ENCODE results near the gene FERMT2.
A peak's percentile ranks its signal among the peaks of the same experiment; 100 is the strongest.
"Not testable (repeated sequence)": the region's sequence is repeated elsewhere in the genome, so short reads cannot be mapped to it uniquely, and the experiment has no call there.

The FERMT2 gene

DNA sequence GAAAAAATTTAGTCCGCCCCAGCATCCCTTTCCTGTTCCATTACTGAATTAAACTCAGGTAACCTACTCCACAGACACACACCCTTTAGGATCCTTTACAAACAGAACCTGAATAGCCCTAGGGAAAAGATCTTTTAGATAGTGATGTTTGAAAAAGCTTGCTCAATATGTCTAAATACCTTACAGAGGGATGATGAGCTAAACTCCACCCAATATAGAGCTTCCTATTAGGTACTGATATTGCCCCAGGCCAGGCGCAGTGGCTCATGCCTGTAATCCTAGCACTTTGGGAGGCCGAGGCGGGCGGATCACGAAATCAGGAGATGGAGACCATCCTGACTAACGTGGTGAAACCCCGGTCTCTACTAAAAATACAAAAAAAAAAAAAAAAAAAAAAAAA lies 50.1 kb downstream of the FERMT2 start:
- no peak for DNase-seq (ENCODE audit: low read depth)

- no peak for DNase-seq (ENCODE audit: low read depth)
Observed at GRCh38 chr14:52898496-52898895, 52.4 kb downstream of the FERMT2 start.

- peak; percentile 31 for DNase-seq (ENCODE audit: low read depth)
Observed at GRCh38 chr14:52895000-52895399, 55.9 kb downstream of the FERMT2 start.

DNA sequence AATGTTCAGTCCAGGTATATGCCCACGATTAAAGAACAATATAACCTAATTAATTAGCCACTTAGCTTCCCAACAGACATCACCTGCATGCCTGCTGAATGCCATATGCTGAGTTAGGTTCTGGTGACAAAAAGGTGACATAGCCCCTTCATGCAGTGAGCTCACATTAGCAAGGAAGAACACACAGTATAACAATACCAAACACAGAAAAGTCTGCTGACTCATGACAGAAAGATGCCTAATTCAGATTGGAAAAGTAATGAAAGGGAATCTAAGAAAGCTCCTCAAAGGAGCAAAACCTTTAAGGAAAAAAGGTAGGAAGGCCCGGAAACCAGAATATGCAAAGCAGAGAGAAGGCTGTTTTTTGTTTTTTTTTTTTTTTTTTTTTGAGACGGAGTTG lies 59.0 kb downstream of the FERMT2 start:
- DNase-seq (ENCODE audit: low read depth) = no peak

DNA sequence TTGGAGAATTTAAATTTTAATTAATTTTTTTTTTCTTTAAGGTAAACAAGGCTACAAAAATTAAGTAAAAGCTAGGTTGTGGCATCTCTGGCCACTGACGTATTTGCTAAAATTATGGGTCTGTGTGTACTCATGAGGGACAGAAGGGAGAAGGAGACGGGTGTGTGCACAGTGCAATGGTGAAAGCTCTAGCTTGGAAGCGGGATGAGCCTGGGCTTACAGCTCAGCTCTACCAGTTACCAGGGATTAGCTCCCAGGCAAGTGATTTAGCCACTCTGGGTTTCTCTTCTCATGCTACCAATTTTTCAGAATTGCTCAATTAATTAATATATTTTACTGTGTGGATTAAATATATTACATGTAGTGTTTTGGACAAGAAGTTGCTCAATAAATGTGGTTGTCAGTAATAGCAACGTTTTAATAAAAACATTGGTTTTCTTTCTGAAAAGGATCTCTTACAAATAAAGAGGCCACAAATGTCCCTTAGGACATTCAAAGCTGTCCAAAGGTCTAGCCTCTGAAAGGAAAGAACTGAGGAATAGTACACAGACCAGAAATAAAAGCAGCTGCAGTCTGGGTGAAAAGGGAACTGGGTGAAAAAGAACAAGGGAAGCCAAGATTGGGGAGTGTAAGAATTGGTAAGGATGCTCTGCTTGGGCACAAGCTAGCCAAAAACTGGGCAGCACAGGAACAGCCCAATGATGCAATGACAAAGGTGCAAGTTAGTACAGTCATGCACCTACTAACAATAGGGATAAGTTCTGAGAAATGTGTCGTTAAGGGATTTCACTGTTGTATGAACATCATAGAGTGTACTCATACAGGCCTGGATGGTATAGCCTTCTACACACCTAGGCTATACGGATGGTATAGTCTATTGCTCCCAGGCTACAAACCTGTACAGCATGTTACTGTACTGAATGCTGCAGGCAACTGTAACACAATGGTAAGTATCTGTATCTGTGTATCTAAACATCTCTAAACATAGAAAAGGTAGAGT lies 61.7 kb downstream of the FERMT2 start:
- no peak for DNase-seq (ENCODE audit: low read depth)

DNA sequence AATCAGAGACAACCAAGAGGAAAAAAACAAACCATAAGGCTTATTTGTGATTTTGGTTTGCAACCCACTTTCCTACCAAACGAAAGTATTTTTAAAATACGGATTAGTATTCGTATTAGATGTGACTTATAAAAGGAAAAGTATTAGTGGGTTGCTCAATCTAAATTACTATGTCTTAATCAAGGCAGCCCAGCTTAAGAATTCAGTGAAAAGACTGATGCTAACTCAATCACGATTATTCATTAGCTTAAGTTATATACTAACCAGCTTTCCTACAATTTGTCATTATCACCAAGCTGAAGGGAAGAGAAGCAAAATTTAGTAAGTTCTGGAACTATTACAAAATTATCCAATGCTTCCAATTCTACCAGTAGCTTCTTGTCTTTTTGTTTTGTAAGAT lies 62.7 kb downstream of the FERMT2 start:
- no peak for DNase-seq (ENCODE audit: low read depth)

DNA sequence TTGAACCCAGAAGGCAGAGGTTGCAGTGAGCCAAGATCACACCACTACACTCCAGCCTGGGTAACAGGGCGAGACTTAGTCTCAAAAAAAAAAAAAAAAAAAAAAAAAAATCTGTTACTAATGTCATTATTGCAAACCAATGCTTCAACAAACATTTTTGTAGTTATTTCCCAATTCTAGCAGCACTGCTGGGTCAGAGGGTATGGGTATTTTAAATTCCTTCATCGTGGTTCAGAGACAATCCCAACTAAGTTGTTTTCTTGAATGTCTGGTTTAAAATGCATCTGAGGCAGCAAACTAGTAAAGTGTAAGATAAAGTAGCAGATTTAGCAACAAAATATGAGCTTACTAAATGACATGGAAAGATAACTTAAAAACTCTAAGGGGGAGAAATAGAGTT lies 65.6 kb downstream of the FERMT2 start:
- no peak for DNase-seq (ENCODE audit: low read depth)

GRCh38 chr14:52883658-52884057 lies 67.2 kb downstream of the FERMT2 start:
- no peak for DNase-seq (ENCODE audit: low read depth)

DNA sequence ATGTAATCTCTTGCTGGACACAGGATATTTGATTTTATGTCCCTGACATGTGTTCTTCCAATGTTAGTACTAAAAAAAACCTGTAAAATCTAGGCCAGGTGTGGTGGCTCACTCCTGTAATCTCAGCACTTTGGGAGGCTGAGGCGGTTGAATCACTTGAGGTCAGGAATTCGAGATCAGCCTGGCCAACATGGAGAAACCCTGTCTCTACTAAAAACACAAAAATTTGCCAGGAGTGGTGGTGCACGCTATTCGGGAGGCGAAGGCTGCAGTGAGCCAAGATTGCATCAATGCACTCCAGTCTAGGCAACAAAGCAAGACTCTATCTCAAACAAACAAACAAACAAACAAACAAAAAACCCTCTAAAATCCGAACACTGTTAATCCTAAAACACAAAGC lies 68.0 kb downstream of the FERMT2 start:
- no peak for DNase-seq (ENCODE audit: low read depth)

- no peak for DNase-seq (ENCODE audit: low read depth)
Observed at GRCh38 chr14:52879958-52880357, 70.9 kb downstream of the FERMT2 start.

DNA sequence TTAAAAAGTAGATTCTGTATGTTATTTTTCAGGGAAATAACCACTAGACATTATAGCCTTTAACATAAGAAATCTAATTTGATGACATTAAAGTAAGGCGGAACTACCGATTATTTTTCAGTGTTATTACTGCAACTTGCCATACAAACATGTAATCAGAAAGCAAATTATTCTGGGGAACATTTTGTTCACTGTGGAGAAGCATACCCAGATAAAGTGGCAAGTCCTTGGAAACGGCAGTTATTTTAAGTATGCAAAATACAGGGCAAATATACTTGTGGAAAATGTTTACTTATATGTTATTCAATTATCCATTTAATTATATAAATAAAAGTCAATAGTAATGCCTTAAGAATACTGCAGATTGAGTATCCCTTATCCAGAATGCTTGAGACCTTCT lies 71.9 kb downstream of the FERMT2 start:
- no peak for DNase-seq (ENCODE audit: low read depth)

- no peak for DNase-seq (ENCODE audit: low read depth)
Observed at GRCh38 chr14:52878469-52878868, 72.4 kb downstream of the FERMT2 start.

DNA sequence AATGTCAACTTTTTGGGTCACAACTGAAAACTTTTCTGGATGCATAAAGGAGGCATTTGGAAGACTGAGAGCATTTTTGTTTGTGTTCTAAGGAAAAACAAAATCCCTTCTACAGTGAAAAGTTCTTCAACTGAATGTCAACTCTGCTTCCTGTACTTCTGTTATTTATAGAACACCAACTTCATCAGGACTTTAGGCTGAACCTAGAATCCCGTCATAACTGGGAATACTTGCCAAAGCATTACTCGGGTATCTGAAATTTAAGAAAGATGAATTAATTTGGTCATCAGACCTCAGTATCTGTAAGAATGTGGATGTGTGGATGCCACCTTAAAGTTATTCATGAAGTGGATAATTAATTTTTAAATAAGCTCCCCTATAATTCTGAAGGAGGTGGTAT lies 73.2 kb downstream of the FERMT2 start:
- DNase-seq (ENCODE audit: low read depth) = no peak

- DNase-seq (ENCODE audit: low read depth) = no peak
Observed at GRCh38 chr14:52876806-52877205, 74.0 kb downstream of the FERMT2 start.

- DNase-seq (ENCODE audit: low read depth) = no peak
Observed at GRCh38 chr14:52876311-52876710, 74.5 kb downstream of the FERMT2 start.

DNA sequence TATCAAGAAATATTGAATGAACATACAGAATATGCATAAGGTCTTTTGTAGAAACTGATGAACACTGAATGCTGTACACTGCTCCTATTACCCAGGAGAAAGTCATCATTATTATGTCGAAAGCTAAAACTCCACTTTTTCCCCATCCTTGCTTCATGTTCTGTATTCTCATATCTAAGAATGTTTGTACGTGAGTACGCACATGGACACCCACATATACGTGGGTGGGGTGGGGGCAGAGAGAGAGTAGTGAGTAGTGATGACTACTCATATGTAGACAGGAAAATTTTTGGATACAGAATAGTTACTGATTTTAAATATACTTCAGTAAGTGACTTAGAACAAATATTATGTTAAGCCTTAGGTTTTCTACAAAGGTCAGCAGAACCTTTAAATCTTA lies 75.1 kb downstream of the FERMT2 start:
- no peak for DNase-seq (ENCODE audit: low read depth)

GRCh38 chr14:52874389-52874788 lies 76.5 kb downstream of the FERMT2 start:
- no peak for DNase-seq (ENCODE audit: low read depth)

DNA sequence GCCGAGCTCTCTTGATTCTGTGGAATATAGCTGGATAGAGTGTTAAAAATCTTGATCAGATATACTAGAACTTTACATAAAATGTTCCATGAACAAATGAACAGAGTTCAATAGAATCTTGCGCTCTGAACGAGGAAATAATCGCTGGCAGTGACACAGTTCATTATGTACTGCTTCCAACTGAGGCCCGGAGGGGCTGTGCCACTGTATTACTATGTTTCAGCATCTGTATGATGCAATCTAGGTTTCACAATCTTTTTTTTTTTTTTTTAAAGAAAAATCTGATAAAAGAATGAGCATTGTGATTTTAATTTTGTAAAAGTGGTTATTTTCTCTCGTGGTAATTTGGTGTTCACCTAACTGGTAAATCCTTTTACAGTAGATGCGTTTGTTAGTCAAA lies 77.2 kb downstream of the FERMT2 start:
- DNase-seq (ENCODE audit: low read depth) = no peak

DNA sequence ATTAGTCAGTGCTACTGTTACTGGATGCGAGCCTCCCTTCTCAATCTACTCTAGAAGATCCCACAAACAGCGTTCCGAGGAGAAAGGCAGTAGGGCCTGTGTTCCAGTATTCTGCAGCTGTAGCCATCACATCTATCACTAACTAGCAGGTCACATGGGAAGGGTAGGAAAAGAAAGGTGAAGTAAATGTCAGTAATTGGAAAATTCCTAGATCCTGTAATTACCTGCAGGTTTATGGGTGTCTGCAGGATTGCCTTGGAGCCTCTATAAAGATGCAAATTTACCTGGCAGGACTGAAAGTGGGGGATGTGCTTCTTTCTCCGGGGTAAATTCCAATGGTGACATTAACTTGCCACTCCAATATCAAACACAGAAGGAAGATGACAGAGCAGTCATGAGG lies 77.8 kb downstream of the FERMT2 start:
- no peak for DNase-seq (ENCODE audit: low read depth)

GRCh38 chr14:52871606-52872005 lies 79.2 kb downstream of the FERMT2 start:
- no peak for DNase-seq (ENCODE audit: low read depth)

DNA sequence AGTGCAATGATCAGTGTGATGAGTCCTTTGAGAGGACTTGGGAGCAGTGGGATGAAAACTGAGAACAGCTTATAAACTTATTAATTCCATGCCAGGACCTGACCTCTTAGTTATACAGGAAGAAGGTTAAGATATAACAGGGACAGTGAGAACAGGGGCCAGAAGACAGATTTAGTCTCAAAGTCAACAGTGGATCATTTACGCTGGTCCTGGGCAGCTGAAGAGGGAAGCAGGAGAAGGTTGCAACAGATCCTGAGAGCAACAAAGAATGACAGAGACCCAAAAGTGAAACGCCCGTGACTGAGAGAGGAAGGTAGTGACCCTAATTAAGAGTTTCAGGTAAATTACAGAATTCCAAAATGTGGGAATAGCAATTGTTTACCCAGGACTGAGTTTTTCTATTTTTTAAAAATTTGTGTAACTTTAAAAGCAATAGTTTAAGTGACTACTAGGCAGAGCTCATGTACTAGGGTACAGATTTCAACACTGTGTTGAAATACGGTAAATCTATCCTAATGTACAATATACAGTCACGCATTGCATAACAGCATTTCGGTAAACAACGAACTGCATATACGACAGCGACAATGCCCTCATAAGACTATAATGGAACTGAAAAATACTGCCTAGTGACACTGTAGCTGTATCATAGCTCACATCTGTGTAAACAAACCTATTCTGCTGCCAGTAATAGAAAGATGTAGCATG lies 81.8 kb downstream of the FERMT2 start:
- DNase-seq (ENCODE audit: low read depth) = no peak

- DNase-seq (ENCODE audit: low read depth) = not testable (repeated sequence)
Observed at GRCh38 chr14:52864893-52865292, 86.0 kb downstream of the FERMT2 start.

DNA sequence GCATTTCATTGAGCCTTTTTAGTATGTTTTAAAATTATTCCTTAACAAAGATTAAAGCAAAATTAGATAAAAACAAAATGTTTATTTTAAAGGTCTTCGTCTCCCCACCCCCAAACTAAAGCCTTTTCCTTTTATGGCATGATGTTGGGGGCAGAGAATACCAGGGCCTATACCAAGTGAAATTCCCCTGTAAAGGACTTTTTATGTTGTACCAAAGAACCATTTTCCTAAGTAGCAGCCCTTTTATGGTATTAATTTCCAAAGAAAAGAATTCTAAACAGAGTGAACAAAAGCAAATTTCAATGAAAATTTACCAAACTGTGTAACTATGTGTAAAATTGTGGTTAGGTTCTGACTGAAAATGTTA lies 87.5 kb downstream of the FERMT2 start:
- DNase-seq (ENCODE audit: low read depth) = no peak

Data from HS-5 (cell line).